CD4-positive, alpha-beta T cell treated with Interferon gamma for 1 hour (primary cell): ENCODE results near the gene SLC25A26.

Experiments used
- DNase-seq: peaks from one replicate; pipeline ENCODE4 v3.0.0-alpha.2; 2020

Gene SLC25A26

DNA sequence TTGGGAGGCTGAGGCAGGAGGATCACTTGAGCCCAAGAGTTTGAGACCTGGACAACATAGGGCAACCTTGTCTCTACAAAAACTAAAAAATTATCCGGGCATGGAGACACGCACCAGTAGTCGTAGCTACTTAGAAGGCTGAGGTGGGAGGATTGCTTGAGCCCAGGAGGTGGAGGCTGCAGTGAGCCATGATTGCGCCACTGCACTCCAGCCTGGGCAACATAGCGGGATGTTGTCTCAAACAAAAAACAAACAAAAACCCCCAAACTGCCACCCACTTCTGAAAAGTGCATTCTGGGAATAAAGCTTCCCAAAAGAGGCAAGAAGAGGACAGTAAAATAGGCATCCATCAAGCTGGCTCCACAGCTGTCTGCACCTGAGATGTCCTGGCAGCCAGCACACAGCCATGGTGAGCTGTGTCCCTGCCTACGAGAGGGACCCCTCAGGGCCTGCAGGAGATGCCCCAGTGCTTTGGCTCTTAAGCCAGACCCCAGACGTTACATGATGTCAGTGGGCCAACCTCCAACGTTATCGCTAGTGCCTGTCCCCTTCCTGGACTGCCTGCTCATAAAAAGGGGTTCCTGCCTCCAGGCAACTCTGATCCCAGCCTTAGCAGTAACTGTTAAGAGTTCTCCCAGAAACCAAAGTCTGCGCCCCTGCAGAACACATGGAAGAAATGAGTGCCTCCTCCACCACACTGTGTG is 178.9 kb downstream of the SLC25A26 start:
- no peak for DNase-seq

DNA sequence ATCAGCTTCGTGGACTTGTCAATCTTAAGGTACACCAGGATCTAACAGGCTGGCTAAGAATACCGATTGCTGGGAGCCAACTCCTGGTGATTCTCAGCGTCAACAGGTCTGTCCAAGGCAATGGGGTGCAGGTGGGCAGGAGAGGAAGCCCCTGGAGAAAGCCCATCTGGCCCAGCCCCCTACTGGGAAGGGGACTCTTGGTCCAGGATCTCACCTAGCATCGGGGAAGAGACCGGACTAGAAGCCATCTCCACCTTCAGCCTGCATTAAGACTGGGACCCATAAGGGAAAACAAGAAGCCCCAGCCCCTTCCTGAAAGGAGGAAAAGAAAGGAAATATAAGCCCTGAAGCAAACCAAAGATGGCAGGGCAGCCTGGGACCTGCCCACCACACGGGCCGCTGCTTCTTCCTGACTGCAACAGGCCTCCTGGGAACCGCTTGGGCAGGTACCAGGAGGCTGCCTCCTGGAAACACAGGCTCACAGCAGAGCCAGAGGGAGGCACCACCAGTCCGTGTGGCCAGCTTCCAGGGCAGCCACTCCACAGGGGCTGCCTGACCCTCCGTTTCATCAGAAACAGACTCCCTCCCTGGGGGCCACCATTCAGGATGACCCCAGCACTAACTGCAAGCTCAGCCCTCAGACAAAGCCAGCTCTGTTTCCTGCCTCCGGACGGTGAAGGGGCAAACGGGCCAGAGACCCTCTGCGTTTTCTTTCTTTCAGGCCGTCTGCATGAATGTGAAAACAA is 179.8 kb downstream of the SLC25A26 start:
- DNase-seq: no peak

DNA sequence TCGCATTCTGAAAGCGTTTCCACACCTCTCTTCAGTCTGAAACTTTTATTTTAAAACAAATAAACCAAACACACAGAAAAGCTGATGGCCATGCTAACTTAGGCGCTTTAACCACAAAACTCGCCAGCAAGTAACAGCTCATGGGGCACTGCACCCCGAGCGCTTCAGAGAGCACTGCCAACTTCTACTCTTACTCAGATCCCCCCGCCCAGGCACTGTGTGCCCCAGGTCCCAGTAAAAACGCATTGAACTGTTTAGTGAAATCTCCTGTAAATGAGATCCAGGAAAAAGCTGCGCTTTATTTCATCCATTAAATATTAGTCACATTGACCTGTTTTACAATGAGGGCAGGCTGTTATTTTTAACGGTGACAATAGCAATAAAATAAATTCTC is 180.4 kb downstream of the SLC25A26 start:
- DNase-seq: no peak

DNA sequence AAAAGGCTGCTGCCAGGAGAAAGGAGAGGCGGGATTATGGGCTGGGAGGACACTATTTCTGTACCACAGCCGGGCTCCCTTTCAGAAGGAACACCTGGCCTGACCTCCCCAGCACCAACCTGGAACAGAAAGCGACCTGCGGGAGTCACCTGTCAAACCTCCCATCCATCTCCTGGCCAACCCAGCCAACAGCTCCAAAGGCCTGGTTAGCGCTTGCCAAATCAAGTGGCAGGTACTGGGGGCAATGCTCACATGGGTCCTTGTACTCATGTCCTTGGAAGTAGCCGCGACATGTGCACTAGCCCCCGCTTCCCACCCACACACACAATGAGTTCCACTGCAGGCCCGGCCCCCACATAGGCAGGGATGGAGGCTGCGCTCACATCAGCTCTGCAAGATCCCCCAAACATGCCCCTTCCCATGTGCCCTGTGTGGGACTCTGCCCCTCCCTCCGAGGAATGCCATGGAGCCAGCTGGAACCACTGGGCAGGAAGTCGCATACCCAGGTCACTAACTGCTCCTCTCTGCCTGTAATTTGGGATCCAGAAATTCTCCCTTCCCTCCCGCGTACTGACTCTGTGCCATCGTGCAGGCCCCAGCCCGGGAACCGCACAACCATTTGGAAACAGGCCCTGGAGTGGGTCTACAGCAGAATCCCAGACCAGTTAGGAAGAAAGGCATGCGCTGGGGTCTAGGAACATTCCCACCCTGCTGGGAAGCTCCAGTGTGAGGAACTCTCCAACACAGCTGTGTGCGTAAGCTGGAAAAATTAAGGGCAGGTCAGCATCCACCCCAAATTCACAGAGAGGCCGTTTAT is 181.1 kb downstream of the SLC25A26 start:
- DNase-seq: no peak

DNA sequence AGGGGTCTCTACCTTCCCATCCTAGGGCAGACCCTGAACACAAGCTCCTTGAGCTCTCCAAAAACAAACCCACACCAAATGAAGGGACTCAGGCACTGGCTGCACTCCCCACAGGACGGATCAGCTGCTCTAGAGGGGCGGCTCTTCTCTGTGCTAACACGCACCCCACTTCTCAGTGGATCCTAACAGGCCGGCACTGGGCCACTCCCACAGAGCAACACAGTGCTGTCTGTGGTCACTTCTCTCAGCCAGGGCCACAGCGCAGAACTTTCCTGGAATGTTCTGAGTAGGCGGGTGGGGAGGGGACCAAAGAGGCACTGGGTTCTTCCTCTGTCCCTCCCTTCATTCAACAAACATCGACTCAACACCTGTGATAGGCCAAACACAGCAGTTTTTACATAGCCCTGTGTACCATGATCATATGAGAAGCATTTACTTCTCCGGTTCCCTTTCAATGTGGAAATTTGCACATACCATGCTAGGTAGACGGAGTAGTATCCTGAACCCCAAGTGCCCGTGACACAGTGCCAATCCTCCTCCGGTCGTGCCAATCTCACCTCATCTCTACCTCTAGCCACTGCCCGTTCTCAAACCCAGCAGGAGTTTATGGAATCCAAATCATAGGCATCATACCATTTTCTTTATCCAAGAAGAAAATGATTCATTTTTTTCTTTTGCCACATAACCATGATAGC is 181.9 kb downstream of the SLC25A26 start:
- DNase-seq: no peak

DNA sequence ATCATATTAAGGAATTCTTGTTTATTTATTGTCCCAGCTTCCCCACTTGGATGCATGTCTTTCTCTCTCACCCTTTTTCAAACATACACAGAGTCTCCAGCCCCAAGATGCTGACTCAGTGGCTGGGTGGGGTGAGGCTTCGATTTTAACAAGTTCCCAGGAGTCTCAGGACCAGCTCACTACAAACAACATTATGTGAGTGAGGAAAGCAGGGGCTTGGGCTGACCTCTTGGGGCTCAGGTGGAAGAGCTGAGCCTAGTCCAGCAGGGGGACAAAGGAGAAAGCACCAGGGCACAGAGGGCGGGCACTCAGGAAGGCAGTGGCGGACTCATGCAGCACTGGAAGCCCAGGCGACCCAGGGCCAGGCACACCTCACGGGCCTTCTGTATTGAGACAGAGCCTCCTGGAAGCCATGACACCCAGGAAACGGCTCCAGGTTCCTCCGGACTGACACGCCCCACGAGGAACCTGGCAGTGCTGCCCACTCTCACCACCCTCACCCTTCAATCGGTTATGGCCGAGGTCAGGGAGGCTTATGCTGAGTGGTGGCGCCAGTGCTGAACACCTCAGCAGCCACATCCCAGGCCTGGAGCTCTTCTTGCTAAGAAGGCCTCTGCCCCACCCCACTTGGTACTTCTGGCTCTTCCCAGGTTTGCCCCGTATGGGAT is 182.7 kb downstream of the SLC25A26 start:
- no peak for DNase-seq

DNA sequence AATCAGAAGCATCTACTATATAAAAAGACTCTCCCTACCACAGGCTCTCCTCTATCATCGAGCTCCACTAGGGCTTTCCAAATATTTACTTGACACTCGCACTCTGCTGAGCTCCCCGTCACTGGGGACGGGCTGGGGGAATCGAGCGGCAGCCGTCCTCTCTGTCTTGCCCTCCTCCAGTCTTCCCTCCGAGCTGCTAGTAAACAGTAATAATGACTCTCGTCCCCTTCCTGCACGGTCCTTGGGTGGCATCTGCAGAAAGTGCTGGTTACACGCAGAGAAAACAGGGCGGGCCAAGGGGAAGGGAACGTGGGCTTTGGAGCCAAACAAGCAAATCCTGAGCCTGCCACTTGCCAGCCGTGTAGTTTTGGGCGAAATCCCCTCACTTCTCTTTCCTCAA is 183.4 kb downstream of the SLC25A26 start:
- no peak for DNase-seq

DNA sequence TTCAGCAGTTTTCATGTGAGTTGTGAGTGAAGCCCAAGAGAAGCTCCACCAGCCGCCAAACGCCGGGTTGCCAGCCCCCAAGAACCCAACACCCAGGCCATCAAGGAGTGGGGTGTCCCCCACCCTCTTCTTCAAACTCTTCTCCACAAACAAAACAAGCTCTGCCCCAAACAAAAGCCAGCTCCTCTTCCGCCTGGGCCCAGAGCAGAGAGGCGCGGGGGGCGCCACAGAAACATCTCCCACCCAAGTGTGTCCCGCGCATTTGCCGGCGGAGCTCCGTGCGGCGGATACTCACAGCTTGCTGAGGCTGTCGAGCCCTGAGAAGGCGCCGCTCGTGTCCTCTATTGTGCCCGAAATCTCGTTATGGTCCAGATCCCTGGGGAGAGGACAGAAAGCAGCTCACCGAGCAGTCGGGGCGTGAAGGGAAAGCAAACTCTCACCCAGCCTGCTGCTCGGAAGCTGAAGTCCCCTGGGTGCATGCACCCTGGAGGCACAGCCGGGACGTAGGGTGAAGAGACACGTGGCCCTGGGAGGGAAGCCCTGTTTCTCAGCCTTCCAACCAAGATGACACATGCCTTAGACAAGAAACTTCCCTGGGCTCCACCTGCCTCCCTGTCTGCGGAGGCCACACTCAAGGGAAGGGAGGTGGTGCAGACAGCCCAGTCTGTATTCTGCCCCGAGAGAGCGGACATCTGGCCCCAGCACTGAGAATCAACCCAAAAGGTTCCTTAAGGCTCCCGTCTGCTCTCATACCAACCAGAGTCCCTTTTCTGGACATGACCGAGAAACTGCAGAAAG is 184.3 kb downstream of the SLC25A26 start:
- no peak for DNase-seq

DNA sequence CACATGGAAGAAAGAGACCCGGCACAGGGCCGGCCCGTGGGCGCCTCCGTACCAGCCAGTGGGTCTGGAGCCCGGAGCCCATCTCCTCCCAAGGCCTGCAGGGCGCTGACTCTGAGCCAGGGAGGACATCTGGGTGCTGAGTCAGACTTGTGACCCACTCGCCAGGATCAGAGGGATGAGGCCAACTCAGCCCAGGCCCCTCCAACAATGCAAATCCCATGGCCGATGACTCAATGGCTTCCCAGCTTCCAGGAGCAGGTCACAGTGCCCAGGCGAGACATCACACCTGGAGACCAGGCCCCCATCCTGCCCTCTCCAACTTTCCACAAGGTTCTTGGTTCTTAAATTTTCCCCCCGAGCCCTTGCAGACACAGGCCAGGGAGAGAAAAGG is 184.9 kb downstream of the SLC25A26 start:
- DNase-seq: no peak

DNA sequence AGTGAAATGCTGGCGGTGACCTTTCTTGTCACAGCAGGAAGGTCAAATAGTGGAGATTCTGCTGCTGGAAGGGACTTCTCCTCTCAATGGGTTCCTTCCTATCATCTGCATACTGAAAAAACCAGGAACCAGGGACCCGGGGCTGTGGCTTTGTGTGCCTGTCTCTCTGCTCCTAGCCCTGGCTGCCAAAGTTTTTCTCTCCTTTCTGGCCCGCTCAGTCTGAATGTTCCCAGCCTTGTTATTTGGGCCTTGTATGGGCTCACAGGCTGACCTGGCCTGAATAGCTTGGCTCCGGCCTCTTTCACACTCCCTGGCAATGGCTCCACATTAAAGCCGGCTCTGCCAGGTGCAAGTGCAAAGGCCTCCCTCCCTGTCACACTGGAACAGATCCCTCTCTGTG is 185.4 kb downstream of the SLC25A26 start:
- DNase-seq: no peak

DNA sequence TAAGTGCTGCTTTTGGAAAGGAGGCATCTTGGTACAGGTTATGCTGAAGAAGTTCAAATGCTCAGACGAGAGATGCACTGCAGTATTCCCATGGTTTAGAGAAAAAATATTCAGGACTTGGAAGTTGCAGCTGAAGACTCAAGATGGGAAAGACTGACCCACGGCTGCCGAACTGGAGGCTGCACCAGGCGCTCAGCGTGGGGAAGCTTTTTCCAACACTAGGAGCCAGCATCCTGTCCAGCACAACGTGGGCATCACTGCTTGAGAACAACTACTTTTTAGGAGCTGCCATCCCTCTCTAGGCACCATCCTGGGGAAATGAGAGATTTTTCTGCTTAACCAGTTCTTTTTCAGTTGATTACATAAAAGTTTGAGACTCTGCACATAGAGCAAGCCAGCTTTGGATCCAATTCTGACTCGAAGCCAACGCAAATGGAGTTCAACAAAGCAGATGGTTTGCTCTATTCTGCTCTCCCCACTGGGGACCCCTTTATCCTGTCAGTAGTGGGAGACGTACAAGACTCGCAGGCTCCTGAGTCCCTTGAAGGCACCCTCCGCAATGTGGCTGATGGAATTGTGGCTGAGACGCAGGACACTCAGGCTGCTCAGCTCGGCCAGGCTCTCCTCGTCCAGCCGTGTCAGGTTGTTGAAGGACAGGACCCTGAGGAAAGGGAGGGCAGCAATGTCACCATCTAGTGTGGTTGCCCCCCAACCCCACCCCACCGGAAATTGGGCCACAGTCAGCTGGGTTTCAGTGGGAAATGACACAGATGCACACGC is 186.2 kb downstream of the SLC25A26 start:
- DNase-seq: no peak

DNA sequence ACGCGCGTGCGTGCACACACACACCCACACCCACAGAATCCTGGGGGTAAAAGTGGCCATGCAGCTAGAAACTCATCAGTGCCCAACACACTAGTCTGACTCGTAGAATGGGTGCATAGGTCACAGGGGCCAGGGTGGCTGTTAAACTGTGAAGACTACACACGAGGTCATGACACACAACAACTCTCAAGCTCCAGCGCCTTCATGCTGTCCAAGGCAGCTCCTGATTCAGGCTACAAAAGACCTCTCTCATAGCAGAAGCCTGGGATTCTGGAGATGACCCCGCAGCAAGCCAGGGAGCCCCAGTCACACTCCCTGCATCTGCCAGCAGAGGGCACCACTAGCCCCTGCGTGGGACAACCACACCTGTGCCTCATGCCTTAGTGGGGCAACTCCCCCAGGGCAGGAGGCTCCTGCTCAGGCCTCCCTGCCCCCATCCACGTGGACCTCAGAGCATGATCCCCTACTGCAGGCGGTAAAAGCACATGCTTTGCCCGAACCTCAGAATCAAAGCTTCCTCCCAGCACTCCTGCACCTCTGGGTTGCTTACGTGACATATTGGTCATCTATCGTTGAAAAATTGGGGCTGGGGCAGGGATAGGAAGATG is 186.9 kb downstream of the SLC25A26 start:
- DNase-seq: peak; percentile 60

DNA sequence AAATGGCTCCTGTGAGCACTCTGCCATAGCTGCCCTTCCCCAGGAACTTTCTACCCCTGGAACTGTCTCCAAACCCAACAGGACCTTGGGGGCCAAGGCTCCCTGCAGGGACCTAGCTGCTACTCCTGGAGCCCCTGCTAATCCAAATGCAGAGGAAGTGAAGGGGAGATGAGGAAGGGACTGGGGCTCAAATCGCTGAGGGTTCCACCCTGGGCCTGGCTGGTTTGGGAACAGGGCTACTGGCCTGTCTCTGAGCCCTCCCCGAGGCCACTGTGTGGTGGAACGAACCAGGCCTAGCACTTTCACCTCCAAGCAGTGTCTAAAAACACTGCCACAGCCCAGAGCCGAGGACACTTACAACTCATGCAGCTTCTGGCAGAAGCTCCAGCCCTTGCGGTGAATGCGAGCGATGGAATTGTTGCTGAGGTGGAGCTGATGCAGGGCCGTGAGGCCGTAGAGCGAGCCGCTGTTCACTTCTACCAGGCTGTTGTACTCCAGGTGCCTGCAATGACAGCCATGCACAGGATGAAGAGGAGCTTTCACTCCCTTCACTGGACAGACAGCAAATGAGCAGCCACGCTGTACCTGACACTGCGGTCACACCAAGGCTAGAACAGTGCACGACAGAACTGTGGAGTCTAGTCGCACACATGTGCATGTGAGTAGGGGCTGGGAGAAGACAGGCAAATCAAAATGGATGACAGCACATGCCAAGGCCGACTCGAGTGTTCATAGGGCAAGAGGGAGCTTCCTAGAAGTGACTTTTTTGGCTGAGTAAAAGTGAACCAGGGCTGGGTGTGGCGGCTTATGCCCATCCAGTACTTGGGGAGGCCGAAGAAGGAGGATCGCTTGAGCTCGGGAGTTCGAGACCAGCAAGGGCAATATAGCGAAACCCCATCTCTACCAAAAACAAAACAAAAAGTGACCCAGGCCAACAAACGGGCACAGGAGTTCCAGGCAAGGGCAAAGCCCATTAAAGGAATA is 189.3 kb downstream of the SLC25A26 start:
- DNase-seq: no peak

DNA sequence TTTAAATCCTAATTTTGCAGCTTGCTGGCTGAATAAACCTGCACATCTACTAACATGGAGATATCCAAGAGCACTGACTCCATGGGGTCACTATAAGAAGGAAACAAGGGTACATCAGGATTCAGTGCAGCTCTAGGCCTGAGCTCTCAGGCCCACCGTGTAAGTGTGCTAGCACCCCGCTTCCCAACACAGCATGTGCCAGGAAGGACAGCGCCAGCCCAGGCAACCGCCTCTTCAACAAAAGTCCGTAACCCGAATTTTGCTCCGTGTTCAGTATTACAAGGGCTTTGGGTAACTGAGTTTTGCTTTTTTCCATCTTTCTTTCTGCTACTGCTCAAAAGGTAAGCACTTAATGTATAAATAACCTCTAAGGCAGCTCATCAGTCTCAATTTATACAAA is 190.2 kb downstream of the SLC25A26 start:
- no peak for DNase-seq

DNA sequence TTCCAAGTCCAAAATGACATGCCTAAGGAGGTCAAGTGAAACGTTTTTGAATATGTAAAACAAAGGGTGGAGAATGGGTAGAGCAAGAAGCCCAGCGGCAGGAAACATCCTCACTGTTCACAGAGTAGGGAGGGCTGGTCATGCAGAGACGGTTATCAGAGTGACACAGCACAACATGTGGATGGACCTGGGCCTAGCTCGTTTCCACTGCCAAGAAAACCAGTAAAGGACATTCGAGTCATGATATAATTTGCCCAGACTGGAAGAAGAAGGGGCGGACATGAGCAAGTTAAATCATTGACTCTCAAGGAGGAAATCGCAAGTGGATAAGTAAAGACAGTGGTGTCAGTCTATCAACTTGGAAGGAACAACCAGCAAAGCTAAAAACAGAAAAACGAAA is 190.7 kb downstream of the SLC25A26 start:
- no peak for DNase-seq

DNA sequence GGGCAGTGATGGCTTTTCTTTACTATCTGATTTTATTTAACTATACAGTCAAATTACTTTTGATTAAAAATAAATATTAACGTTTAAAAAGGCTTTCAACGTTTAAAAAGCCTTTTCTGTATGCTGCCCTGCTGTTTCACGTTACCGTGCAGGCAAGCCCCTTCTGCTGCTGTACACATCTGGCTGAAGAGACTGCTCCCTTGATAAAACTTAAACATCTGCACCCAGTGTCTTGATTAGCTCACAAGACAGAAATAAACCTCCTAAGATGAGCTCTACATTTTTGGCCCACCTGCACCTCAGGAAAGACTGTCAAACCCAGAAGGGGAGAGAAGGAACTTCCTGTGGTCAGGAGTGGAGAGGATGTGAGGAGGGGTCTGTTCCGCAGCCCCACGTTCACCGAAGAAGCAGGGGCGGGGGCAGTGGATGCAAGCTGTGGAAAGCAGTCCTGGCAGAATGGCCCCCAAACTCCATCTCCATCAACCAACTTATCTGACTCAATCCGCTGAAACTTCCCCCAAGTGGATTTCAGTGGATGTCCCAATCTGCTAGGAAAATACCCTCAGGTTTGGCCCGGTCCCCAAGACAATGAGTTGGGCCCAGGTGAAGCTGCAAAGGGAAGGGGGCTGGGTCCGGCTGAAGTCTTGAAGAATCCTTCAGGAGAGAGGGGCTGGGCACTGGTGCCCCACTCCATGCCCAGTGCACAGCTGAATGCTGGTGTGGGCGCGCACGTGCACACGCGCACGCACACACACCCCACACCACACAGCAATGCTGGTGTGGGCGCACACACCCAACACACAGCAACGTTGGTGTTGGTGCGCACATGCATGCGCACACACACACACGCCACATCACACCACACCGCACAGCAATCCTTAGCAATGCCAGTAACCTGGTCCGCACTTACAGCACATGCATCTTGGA is 191.4 kb downstream of the SLC25A26 start:
- DNase-seq: no peak

DNA sequence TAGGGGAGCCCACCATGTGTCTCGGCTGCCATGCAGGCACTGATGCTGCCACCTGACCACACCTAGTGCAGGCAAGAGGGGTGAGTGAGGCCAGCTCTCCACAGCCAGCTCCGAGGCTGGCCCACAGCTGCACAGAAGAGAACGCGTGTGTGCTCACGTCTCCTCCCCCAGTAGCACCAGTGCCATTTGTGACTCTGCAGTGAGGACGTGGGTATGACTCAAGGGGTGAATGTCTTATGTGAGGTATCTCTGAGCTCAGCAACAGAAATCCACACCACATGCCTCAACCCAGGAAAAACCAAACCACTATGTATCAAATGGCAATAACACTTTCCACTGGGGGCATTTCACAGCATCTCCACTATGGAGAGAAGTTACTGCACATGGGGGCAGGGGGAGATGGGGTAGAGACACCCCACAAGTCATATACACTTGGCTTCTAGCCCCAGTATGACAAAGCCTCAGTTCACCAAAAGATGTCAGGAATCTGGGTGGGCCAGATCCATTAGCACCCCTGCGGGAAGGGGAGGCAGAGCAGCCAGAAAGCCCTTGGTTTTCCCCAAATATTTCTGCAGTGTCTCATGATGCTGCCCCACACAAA is 192.4 kb downstream of the SLC25A26 start:
- no peak for DNase-seq

DNA sequence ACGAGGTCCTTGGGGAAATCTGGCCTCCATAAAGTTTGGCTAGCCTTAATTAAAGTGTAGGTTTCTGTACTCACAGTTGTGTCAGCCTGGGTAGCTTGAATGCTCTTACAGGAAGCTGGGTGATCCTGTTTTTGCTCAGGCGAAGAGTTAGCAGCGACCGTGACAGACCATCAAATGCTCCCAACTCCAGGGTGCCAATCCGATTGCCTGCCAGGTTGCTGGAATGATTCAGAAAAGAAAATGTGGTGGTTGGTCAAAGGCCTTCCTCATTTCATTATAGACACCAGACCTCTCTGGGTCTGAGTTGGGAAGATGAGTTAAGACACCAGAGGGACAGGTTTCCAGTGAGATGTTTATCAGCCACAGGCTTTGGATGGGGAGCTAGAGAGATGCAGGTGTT is 194.0 kb downstream of the SLC25A26 start:
- DNase-seq: no peak
